K562 (cell line): ENCODE results near the gene LRRC3C. TPM values are rescaled to one million over a fixed set of nuclear protein-coding genes. Genes with fewer than 3 reads are reported as not detected.

Experiments
- CBFA2T2 ChIP-seq: fragments of 450-650 bp; conservative IDR thresholded peaks from 2 replicates; pipeline ENCODE4 v1.6.1; 2017; ENCODE audit warnings: mild to moderate bottlenecking
- CCAR2 ChIP-seq: fragments of 200-400 bp; formaldehyde crosslinking; IDR thresholded peaks from 2 replicates; pipeline ENCODE4 v1.6.1; 2017; ENCODE audit warnings: mild to moderate bottlenecking, low read depth, low read length
- CREM ChIP-seq: IDR thresholded peaks from 2 replicates; pipeline ENCODE4 v1.6.1; 2014; ENCODE audit warnings: antibody characterized with exemption, low read depth
- DACH1 ChIP-seq: fragments of 450-650 bp; IDR thresholded peaks from 2 replicates; pipeline ENCODE4 v1.6.1; 2018; ENCODE audit not compliant: partially characterized antibody
- DLX4 ChIP-seq: fragments of 250-450 bp; sonication (Bioruptor Pico); IDR thresholded peaks from 2 replicates; pipeline ENCODE4 v1.6.1; 2021; ENCODE audit warnings: mild to moderate bottlenecking
- EGR1 ChIP-seq: fragments of 450-650 bp; conservative IDR thresholded peaks from 2 replicates; pipeline ENCODE4 v1.6.1; 2017; ENCODE audit warnings: mild to moderate bottlenecking
- ESRRA ChIP-seq: fragments of 450-650 bp; IDR thresholded peaks from 2 replicates; pipeline ENCODE4 v1.6.1; 2014; ENCODE audit warnings: low read depth, mild to moderate bottlenecking, moderate library complexity, borderline replicate concordance
- KDM5B ChIP-seq: fragments of 200-600 bp; sonication (generic); IDR thresholded peaks from 2 replicates; pipeline ENCODE4 v1.6.1; 2012; ENCODE audit warnings: low read depth, mild to moderate bottlenecking, moderate library complexity, low read length, control low read depth, inconsistent platforms; ENCODE audit not compliant: insufficient replicate concordance
- LEF1 ChIP-seq: fragments of 450-650 bp; IDR thresholded peaks from 2 replicates; pipeline ENCODE4 v1.6.1; 2016; ENCODE audit warnings: mild to moderate bottlenecking
- NBN ChIP-seq: fragments of 450-650 bp; IDR thresholded peaks from 2 replicates; pipeline ENCODE4 v1.6.1; 2016; ENCODE audit warnings: low read depth, mild to moderate bottlenecking
- NCOA1 ChIP-seq: fragments of 450-650 bp; IDR thresholded peaks from 2 replicates; pipeline ENCODE4 v1.6.1; 2016; ENCODE audit warnings: low read depth
- NR2C1 ChIP-seq, 2 experiments: fragments of 450-650 bp; IDR thresholded peaks; 2 replicates each; pipeline ENCODE4 v1.6.1; 2017; ENCODE audit warnings: mild to moderate bottlenecking in 2 of 2, antibody characterized with exemption in 1 of 2, inconsistent platforms in 1 of 2, missing compliant biosample characterization in 1 of 2, missing genetic modification characterization in 1 of 2
- NR2C2 ChIP-seq, 2 experiments: fragments of 200-800 bp in 1 of 2; sonication (Bioruptor generic) in 1 of 2; sonication (generic) in 1 of 2; formaldehyde crosslinking in 1 of 2; IDR thresholded peaks; 2 replicates each; pipeline versions ENCODE4 v1.6.1 to v1.8.0; 2016 to 2022; ENCODE audit warnings: mild to moderate bottlenecking in 1 of 2, missing compliant biosample characterization in 1 of 2, missing genetic modification characterization in 1 of 2, missing genetic modification reagents in 1 of 2
- RCOR1 ChIP-seq, 2 experiments: IDR thresholded peaks; 2 replicates each; pipeline ENCODE4 v1.6.1; 2012; ENCODE audit warnings: low read depth in 2 of 2, low read length in 2 of 2, borderline replicate concordance in 1 of 2, improper control_type of control experiment in 1 of 2
- SIN3A ChIP-seq, 2 experiments: fragments of 150-350 bp in 1 of 2; IDR thresholded peaks; 2 replicates each; pipeline ENCODE4 v1.6.1; 2011 to 2016; ENCODE audit warnings: borderline replicate concordance in 2 of 2, low read depth in 2 of 2, low read length in 2 of 2, mild to moderate bottlenecking in 2 of 2, moderate library complexity in 2 of 2; ENCODE audit not compliant: control insufficient read depth in 1 of 2
- ZFP36 ChIP-seq: fragments of 150-350 bp; IDR thresholded peaks from 2 replicates; pipeline ENCODE4 v1.6.1; 2018; ENCODE audit warnings: low read length, low read depth; ENCODE audit not compliant: partially characterized antibody
- ZNF175 ChIP-seq: fragments of 200-800 bp; sonication (Bioruptor generic); IDR thresholded peaks from 2 replicates; pipeline ENCODE4 v1.6.1; 2016; ENCODE audit warnings: low read depth, mild to moderate bottlenecking, missing genetic modification characterization, missing compliant biosample characterization
- ZNF764 ChIP-seq: fragments of 250-450 bp; sonication (Bioruptor Pico); IDR thresholded peaks from 2 replicates; pipeline ENCODE4 v1.4.0; 2020; ENCODE audit warnings: low read depth, mild to moderate bottlenecking, moderate library complexity
- polyA plus RNA-seq, 8 experiments: library from polyadenylated mRNA; depleted of rRNA in 4 of 8; stranded (reverse) in 5 of 8; unstranded in 3 of 8; fragments of >200 nt; fragmentation: Nextera tagmentation in 2 of 8; fragmentation: Illumina TruSeq in 1 of 8; extraction: Ambion mirVana in 2 of 8; extraction: Trizol in 1 of 8; gene quantifications; 2 replicates each; pipeline versions ENCODE4 v1.2.1 to v1.2.3, GENCODE V29; 2011 to 2014; ENCODE audit warnings: inconsistent platforms in 1 of 8, missing spikeins in 1 of 8
- total RNA-seq, 7 experiments: library from RNA; depleted of rRNA in 6 of 7; stranded (reverse); fragments of >200 nt in 6 of 7; fragmentation: Illumina TruSeq in 2 of 7; extraction: Trizol in 2 of 7; gene quantifications; 2 replicates each; pipeline versions ENCODE4 v1.2.1 to v1.2.3, GENCODE V29; 2011 to 2021; ENCODE audit warnings: low replicate concordance in 1 of 7
- TF ChIP-seq, protein P1 (sequence below): sonication (generic); formaldehyde crosslinking; IDR thresholded peaks from 2 replicates; pipeline ENCODE4 v1.8.0; 2022; ENCODE audit warnings: mild to moderate bottlenecking, missing genetic modification reagents
- TF ChIP-seq, protein P2 (sequence below): fragments of 450-650 bp; formaldehyde crosslinking; IDR thresholded peaks from 2 replicates; pipeline ENCODE4 v1.4.0; 2020; ENCODE audit warnings: mild to moderate bottlenecking, mixed read lengths

The LRRC3C gene
- total and polyA plus RNA-seq, 9 of the 15 experiments (the other 6 are each of a cell fraction or from before 2014, with no cell fraction given) = not detected

DNA sequence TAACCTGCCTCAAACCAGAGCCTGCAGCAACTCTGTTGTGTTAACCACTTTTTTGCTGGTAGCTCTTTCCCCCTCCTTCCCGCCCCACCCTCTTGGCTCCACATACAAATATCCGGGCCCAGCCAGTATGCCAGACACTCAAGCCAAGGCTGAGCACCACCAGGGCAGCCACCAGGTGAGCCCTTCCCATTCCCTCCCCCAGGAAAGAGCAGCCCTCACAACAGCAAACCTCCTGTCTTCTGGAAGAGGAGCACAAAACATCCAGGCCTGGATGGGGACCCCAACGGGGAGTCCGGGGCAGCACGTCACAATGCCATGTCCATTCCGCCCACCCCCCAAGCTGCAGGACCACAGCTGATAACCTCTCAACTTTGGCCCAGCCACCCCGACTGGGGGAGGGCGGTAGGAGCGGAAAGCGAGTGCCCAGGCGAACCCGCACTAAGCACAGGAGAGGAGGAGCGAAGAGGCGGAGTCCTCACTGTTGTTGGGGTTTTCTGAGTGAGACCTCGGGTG, 888 bp upstream of the LRRC3C start (continued):
- TF ChIP-seq KDM5B (peak; percentile 42), CREM (peak; percentile 67), NCOA1 (0 out of 2 replicates have a peak, but pooled peaks have one; percentile 1), DACH1 (peak; percentile 47), ZNF764 (CRISPR knock-in tag) (no peak), CCAR2 (no peak), RCOR1 (IDR thresholded peaks at IDR 0.05; ENCODE audit: borderline replicate concordance in 1 of 2, low read depth in 2 of 2, low read length in 2 of 2) (0 out of 4 replicates have a peak, but pooled peaks of 1 of the 2 experiments have one; percentile 40), EGR1 (no peak; the same call in 1 of the 2 replicates), ZFP36 (no peak), ZNF175 (CRISPR knock-in tag) (no peak), NR2C2 (CRISPR knock-in tag; IDR thresholded peaks at IDR 0.05) (peak; percentile 93), NR2C2 (tag; IDR thresholded peaks at IDR 0.05) (peak; percentile 96), ESRRA (0 out of 2 replicates have a peak, but pooled peaks have one; percentile 18), NR2C1 (IDR thresholded peaks at IDR 0.05) (peak; percentile 97), NR2C1 (tag; IDR thresholded peaks at IDR 0.05) (peak; percentile 96), SIN3A (IDR thresholded peaks at IDR 0.05; ENCODE audit: borderline replicate concordance in 2 of 2, control insufficient read depth in 1 of 2, low read depth in 2 of 2, low read length in 2 of 2) (peak in 1 of 2 experiments; percentile 32; a peak in 1 of 4 replicates), DLX4 (CRISPR knock-in tag) (no peak), CBFA2T2 (peak; percentile 20; the same call in 1 of the 2 replicates), NBN (no peak), LEF1 (peak; percentile 42; the same call in 1 of the 2 replicates)
- TF ChIP-seq, protein P1, sequence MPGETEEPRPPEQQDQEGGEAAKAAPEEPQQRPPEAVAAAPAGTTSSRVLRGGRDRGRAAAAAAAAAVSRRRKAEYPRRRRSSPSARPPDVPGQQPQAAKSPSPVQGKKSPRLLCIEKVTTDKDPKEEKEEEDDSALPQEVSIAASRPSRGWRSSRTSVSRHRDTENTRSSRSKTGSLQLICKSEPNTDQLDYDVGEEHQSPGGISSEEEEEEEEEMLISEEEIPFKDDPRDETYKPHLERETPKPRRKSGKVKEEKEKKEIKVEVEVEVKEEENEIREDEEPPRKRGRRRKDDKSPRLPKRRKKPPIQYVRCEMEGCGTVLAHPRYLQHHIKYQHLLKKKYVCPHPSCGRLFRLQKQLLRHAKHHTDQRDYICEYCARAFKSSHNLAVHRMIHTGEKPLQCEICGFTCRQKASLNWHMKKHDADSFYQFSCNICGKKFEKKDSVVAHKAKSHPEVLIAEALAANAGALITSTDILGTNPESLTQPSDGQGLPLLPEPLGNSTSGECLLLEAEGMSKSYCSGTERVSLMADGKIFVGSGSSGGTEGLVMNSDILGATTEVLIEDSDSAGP (CRISPR knock-in tag) = no peak
- TF ChIP-seq, protein P2, sequence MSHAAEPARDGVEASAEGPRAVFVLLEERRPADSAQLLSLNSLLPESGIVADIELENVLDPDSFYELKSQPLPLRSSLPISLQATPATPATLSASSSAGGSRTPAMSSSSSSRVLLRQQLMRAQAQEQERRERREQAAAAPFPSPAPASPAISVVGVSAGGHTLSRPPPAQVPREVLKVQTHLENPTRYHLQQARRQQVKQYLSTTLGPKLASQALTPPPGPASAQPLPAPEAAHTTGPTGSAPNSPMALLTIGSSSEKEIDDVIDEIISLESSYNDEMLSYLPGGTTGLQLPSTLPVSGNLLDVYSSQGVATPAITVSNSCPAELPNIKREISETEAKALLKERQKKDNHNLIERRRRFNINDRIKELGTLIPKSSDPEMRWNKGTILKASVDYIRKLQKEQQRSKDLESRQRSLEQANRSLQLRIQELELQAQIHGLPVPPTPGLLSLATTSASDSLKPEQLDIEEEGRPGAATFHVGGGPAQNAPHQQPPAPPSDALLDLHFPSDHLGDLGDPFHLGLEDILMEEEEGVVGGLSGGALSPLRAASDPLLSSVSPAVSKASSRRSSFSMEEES (CRISPR knock-in tag) = no peak
